ENCODE measurements around the gene ITLN1. TPM values are rescaled to one million over a fixed set of nuclear protein-coding genes. Genes with fewer than 3 reads are reported as not detected.
A peak's percentile ranks its signal among the peaks of the same experiment; 100 is the strongest.

ITLN1 gene
- total and polyA plus RNA-seq, 12 donors = 0.41 to 4.1 (median 2.4) TPM; not detected in 7

DNA sequence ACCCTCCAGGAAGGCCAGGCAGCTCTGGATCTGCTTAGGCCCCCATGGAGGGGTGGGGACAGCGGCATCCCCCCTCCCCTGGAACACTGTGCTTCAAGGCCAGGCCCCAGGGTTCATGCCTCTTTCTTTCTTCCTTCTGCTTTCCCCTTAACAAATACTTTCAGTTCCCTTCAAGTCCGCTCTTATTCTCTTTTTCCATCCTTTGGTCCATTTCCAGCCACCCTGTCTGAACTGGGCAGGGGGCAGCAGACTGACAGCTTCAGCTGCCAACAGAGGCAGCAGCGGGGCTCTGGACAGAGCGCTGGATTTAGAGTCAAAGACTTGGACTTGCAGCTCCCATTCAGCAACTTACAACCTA is 21.2 kb downstream of the ITLN1 start:
- no peak overlapping the region for H3K27ac ChIP-seq
- no peak overlapping the region for H3K4me3 ChIP-seq
- TF ChIP-seq POLR2A (IDR thresholded peaks at IDR 0.05) = no peak
- TF ChIP-seq, protein P1, sequence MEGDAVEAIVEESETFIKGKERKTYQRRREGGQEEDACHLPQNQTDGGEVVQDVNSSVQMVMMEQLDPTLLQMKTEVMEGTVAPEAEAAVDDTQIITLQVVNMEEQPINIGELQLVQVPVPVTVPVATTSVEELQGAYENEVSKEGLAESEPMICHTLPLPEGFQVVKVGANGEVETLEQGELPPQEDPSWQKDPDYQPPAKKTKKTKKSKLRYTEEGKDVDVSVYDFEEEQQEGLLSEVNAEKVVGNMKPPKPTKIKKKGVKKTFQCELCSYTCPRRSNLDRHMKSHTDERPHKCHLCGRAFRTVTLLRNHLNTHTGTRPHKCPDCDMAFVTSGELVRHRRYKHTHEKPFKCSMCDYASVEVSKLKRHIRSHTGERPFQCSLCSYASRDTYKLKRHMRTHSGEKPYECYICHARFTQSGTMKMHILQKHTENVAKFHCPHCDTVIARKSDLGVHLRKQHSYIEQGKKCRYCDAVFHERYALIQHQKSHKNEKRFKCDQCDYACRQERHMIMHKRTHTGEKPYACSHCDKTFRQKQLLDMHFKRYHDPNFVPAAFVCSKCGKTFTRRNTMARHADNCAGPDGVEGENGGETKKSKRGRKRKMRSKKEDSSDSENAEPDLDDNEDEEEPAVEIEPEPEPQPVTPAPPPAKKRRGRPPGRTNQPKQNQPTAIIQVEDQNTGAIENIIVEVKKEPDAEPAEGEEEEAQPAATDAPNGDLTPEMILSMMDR (IDR thresholded peaks at IDR 0.05) = no peak
- 69 to 89% (median 80%) methylated on average over 4 of the region's 4 CpGs for WGBS, 4 donors
- H3K36me3 ChIP-seq (replicated peaks in 1 of 2) = no peaks in the 10 kb centered on the region
- H3K27me3 ChIP-seq = peaks cover 3% of the 10 kb centered on the region
- H3K4me1 ChIP-seq (replicated peaks in 1 of 2) = no peaks in the 10 kb centered on the region
- intact Hi-C loops (cut with DNase I) = no loop called here
- H3K9me3 ChIP-seq (replicated peaks in 1 of 3) = no peaks in the 10 kb centered on the region
- DNase-seq = peak in 1 of 7 donors; percentile 16

DNA sequence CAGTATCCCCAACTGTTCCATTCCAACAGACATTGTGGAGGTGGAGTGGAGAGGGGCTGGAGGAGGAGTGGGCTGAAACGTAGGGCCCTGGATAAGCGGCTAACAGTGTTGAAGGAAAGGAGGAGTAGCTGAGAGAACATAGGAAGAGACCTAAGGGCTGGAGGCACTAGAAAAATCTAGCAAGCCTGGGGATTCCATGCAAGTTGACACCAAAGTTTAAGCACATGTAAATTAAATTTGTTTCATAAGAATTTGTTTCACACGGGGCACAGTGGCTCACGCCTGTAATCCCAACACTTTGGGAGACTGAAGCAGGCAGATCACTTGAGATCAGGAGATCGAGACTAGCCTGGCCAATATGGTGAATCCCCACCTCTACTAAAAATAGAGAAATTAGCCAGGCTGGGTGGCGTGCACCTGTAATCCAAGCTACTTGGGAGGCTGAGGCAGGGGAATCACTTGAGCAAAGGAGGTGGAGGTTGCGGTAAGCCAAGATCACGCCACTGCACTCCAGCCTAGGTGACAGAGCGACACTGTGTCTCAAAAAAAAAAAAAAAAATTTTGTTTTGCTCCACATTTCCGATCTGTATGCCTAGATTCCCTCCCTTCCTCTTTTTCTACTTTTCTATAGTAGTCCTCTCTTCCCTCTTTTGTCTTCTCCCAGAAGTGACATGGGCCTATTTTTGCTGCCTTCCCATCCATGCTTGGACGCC is 21.8 kb downstream of the ITLN1 start:
- WGBS, 4 donors = 76 to 79% (median 77%) methylated on average over 11 of the region's 11 CpGs
- Histone ChIP-seq H3K9me3 (replicated peaks in 1 of 3) (no peaks in the 10 kb centered on the region), H3K27me3 (peaks cover 3% of the 10 kb centered on the region), H3K36me3 (replicated peaks in 1 of 2) (no peaks in the 10 kb centered on the region), H3K4me3 (no peak overlapping the region), H3K4me1 (replicated peaks in 1 of 2) (no peaks in the 10 kb centered on the region), H3K27ac (peak overlapping the region in 1 of 5 donors; percentile 29)
- intact Hi-C loops (cut with DNase I) = no loop called here
- TF ChIP-seq POLR2A (IDR thresholded peaks at IDR 0.05) = no peak
- TF ChIP-seq, protein P1 (IDR thresholded peaks at IDR 0.05) = no peak
- no peak for DNase-seq

DNA sequence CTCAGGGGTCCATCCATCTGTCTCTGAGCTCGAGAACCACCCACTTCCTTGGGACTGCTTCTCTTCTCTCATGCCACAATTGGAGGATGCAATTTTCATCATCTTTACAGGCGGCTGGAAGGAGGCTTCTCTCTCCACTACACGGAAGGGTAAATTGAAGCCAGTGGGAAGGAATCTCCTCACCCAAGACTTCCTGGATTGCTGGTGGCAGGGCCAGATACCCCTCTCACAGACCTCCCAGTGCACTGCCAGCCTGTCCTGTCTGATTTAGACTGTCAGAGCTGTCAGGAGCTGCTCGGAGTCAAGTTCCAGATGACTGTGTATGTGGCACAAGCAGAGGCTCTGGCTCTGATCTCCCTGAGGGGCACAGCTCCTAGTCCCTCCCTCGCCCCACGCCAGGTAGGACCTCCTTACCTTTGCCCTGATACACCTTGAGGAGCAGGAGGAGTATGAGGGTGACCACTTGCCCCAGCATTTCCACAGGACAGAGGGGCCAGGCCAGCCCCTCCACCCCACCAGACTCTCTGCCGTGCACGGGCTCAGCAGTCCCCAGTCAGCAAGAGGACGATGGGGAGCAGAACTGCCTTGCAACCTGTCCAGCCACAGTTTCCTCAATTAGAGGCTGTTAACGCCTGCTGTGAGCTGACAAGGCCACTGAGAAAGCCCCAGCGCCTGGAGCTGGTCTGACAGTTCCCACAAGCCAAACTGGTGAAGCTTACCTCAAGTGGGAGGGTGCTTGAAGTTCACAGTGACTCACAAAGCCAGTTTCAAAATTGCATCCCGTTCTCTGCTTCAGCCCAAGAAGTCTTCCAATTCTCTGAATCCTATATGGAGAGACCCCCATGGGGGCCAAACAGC is 22.5 kb downstream of the ITLN1 start, which contains the start of gene CD244:
CD244 (minus strand) TSS at position 685 of the 858 bp plus-strand sequence; CDS start at position 475, 210 bp downstream.
- TF ChIP-seq, protein P1 (IDR thresholded peaks at IDR 0.05) = no peak
- no peak for TF ChIP-seq POLR2A (IDR thresholded peaks at IDR 0.05)
- 45 to 54% (median 47%) methylated on average over 5 to 12 of the region's 12 CpGs for WGBS, 4 donors
- no peak within 1 kb of the TSS for H3K4me3 ChIP-seq
- H3K4me1 ChIP-seq (replicated peaks in 1 of 2) = no peaks in the 10 kb centered on the region
- H3K27ac ChIP-seq = peak within 1 kb of the TSS in 1 of 5 donors; percentile 29
- no peaks in the 10 kb centered on the region for H3K9me3 ChIP-seq (replicated peaks in 1 of 3)
- DNase-seq = peak in 4 of 7 donors; percentile 17 to 58 (median 24)
- intact Hi-C loops (cut with DNase I) = no loop called here
- peaks cover 3% of the 10 kb centered on the region for H3K27me3 ChIP-seq
- H3K36me3 ChIP-seq (replicated peaks in 1 of 2) = no peaks in the 10 kb centered on the region

DNA sequence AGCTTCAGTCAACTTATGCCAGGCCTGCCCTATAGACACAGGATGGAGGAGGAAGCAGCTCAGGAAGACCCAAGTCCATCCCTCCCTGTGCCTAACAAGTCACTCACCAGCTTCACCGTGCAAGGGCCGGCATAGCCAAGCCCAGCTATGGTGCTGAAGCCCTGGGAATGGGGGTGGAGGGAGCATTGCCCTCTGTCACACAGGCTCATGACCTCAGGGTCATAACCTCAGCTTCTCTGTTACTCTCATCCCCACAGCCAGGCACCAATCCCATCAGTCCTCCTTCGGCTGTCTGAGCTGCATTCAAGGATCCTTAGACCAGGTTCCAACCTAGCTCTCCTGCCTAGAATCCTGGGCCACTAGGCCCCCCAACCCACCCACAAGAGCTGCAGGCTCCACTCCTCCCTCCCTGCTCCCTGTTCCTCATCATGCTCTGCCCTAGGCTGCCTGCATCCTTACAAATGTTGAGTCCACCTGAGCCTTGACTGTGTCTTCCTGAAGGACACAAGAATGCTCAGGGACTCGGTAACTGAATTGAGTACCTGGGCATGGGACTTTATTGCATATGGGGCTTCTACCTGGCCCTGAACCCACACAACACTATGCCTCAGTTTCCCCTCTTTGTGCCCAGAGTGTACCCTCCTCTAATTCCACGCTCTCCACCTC is 24.0 kb downstream of the ITLN1 start:
- no peak overlapping the region for H3K4me3 ChIP-seq
- no peaks in the 10 kb centered on the region for H3K4me1 ChIP-seq (replicated peaks in 1 of 2)
- H3K36me3 ChIP-seq (replicated peaks in 1 of 2) = no peaks in the 10 kb centered on the region
- no peak for DNase-seq
- H3K9me3 ChIP-seq (replicated peaks in 1 of 3) = no peaks in the 10 kb centered on the region
- no peak overlapping the region for H3K27ac ChIP-seq
- intact Hi-C loops (cut with DNase I) = no loop called here
- peaks cover 3% of the 10 kb centered on the region for H3K27me3 ChIP-seq
- TF ChIP-seq, protein P1 (IDR thresholded peaks at IDR 0.05) = no peak
- TF ChIP-seq POLR2A (IDR thresholded peaks at IDR 0.05) = no peak
- WGBS, 4 donors = 66 to 75% (median 70%) methylated on average over 5 of the region's 5 CpGs
